Stomach (tissue), 9 donors: ENCODE results near the gene CD164L2. TPM values are rescaled to one million over a fixed set of nuclear protein-coding genes. Genes with fewer than 3 reads are reported as not detected.

ENCODE experiments used
- DNase-seq, 2 donors: peaks; one replicate each; pipeline versions ENCODE4 v3.0.0 to v3.0.0-alpha.2; 2013 to 2019
- H3K27ac ChIP-seq, 5 donors: fragments of 200-600 bp in 4 of 5; sonication (generic) in 4 of 5; one replicate each; pipeline ENCODE4 v1.5.1; 2013 to 2019; ENCODE audit warnings: mild to moderate bottlenecking in 1 of 5, moderate library complexity in 1 of 5
- H3K27me3 ChIP-seq, 3 donors: fragments of 200-600 bp; sonication (generic); one replicate each; pipeline ENCODE4 v1.5.1; 2017 to 2019; ENCODE audit warnings: mixed run types in 1 of 3
- H3K36me3 ChIP-seq, 4 donors: fragments of 200-600 bp; sonication (generic); 1 replicate in 3 of 4; 2 replicates in 1 of 4; pipeline ENCODE4 v1.5.1; 2016 to 2019
- H3K4me1 ChIP-seq, 4 donors: fragments of 200-600 bp; sonication (generic); one replicate each; pipeline ENCODE4 v1.5.1; 2016 to 2019
- H3K4me3 ChIP-seq, 4 donors: fragments of 200-600 bp; sonication (generic) in 3 of 4; one replicate each; pipeline ENCODE4 v1.5.1; 2016 to 2019; ENCODE audit warnings: mild to moderate bottlenecking in 1 of 4
- H3K9me3 ChIP-seq, 4 donors: fragments of 200-600 bp; sonication (generic); one replicate each; pipeline ENCODE4 v1.5.1; 2016 to 2019
- CTCF ChIP-seq, 7 experiments: fragments of 450-650 bp in 4 of 7; fragments of 200-600 bp in 3 of 7; sonication (generic) in 3 of 7; IDR thresholded peaks; one replicate each; pipeline ENCODE4 v1.5.1; 2016 to 2019; ENCODE audit warnings: antibody characterized with exemption in 7 of 7, control low read depth in 2 of 7, mild to moderate bottlenecking in 1 of 7
- EP300 ChIP-seq: sonication (generic); formaldehyde crosslinking; IDR thresholded peaks from one replicate; pipeline ENCODE4 v1.6.1; 2017; ENCODE audit warnings: antibody characterized with exemption
- POLR2A ChIP-seq, 4 donors: fragments of 450-650 bp; IDR thresholded peaks; one replicate each; pipeline ENCODE4 v1.6.1; 2016; ENCODE audit warnings: antibody characterized with exemption in 4 of 4, control low read depth in 2 of 4, mild to moderate bottlenecking in 1 of 4, moderate library complexity in 1 of 4
- POLR2AphosphoS5 ChIP-seq, 3 donors: sonication (generic); formaldehyde crosslinking; IDR thresholded peaks; one replicate each; pipeline ENCODE4 v1.6.1; 2016; ENCODE audit warnings: antibody characterized with exemption in 3 of 3
- WGBS, 5 donors: extraction: QIAGEN DNeasy Blood & Tissue Kit in 3 of 5; methylation state at CpG; one replicate each; pipeline versions ENCODE4 v1.1.5 to v1.1.7; 2013 to 2018; 5-methylcytosine and 5-hydroxymethylcytosine counted together
- intact Hi-C: fragments of 100-400 bp; cut with DNase I; formaldehyde crosslinking; loops from one replicate; pipeline ENCODE4 v1.15.1; 2023; ENCODE audit warnings: low total_unique reads
- polyA plus RNA-seq, 3 donors: library from polyadenylated mRNA; stranded (reverse); fragments of 200-250 nt; gene quantifications; one replicate each; pipeline ENCODE4 v1.2.3, GENCODE V29; 2013
- total RNA-seq, 5 donors: library from RNA; depleted of rRNA; stranded (reverse); fragments of >200 nt; gene quantifications; one replicate each; pipeline versions ENCODE4 v1.1.0 to v1.2.3, GENCODE V29; 2014 to 2016
- donor health status: healthy with polysubstance abuse.
- donor health status: Bipolar disorder and iron deficiency.
- donor health status: healthy.

The CD164L2 gene
- total and polyA plus RNA-seq, 8 donors: 1.5 to 8.7 TPM; not detected in 6

GRCh38 chr1:27377760-27378495 is 5.2 kb downstream of the CD164L2 start:
- peaks cover 0 to 9% (median 2%) of the 10 kb centered on the region in 3 donors for H3K27me3 ChIP-seq

GRCh38 chr1:27374362-27375086 is 8.6 kb downstream of the CD164L2 start, which contains the start of gene FCN3:
Gene FCN3, minus strand, starts transcription at chr1:27374824. Its CDS starts 6 bp downstream, at chr1:27374818.
- TF ChIP-seq EP300: no peak
- TF ChIP-seq POLR2A (IDR thresholded peaks at IDR 0.05): no peak
- TF ChIP-seq CTCF (IDR thresholded peaks at IDR 0.05): no peak
- TF ChIP-seq POLR2AphosphoS5 (IDR thresholded peaks at IDR 0.05): no peak
- H3K36me3 ChIP-seq: no peaks in the 10 kb centered on the region
- H3K4me3 ChIP-seq: no peak within 1 kb of the TSS
- 77 to 81% (median 79%) methylated on average over 4 of the region's 4 CpGs for WGBS, 5 donors
- peaks cover 0 to 4% (median 0%) of the 10 kb centered on the region in 4 donors for H3K4me1 ChIP-seq
- H3K27ac ChIP-seq: no peak within 1 kb of the TSS
- DNase-seq: no peak
- intact Hi-C loops: no loop called here
- H3K9me3 ChIP-seq: no peaks in the 10 kb centered on the region
- no peaks in the 10 kb centered on the region for H3K27me3 ChIP-seq

More at GRCh38 chr1:27377760-27378495, 5.2 kb downstream of the CD164L2 start:
- intact Hi-C loops: no loop called here
- H3K27ac ChIP-seq: no peak overlapping the region
- no peak for TF ChIP-seq POLR2A (IDR thresholded peaks at IDR 0.05)
- no peak for TF ChIP-seq POLR2AphosphoS5 (IDR thresholded peaks at IDR 0.05)
- no peak for TF ChIP-seq CTCF (IDR thresholded peaks at IDR 0.05)
- TF ChIP-seq EP300: no peak
- no peak overlapping the region for H3K4me3 ChIP-seq
- peaks cover 2 to 7% (median 3%) of the 10 kb centered on the region in 4 donors for H3K4me1 ChIP-seq
- 88 to 95% (median 91%) methylated on average over 11 to 12 of the region's 12 CpGs for WGBS, 5 donors
- no peak for DNase-seq
- H3K36me3 ChIP-seq: no peaks in the 10 kb centered on the region
- no peaks in the 10 kb centered on the region for H3K9me3 ChIP-seq

GRCh38 chr1:27372808-27373690 is 10.1 kb downstream of the CD164L2 start:
- 71 to 88% (median 75%) methylated on average over 6 to 11 of the region's 11 CpGs for WGBS, 5 donors
- Histone ChIP-seq H3K27ac (no peak overlapping the region), H3K4me1 (peaks cover 0 to 19% (median 7%) of the 10 kb centered on the region in 4 donors), H3K4me3 (no peak overlapping the region), H3K36me3 (no peaks in the 10 kb centered on the region), H3K27me3 (no peaks in the 10 kb centered on the region), H3K9me3 (no peaks in the 10 kb centered on the region)
- TF ChIP-seq POLR2AphosphoS5 (IDR thresholded peaks at IDR 0.05) (no peak), POLR2A (IDR thresholded peaks at IDR 0.05) (no peak), CTCF (IDR thresholded peaks at IDR 0.05) (no peak), EP300 (no peak)
- no peak for DNase-seq
- intact Hi-C loops: no loop called here
